ENCODE results near the gene POLR2A.

- TF ChIP-seq POLR2A (IDR thresholded peaks at IDR 0.05; ENCODE audit: extremely low read depth, insufficient read length) (no peak), CTCF (IDR thresholded peaks at IDR 0.05; ENCODE audit: low read depth, low read length) (no peak), MYC (IDR thresholded peaks at IDR 0.05; ENCODE audit: low read depth, low read length) (no peak), MAX (IDR thresholded peaks at IDR 0.05; ENCODE audit: low read depth, low read length) (no peak)
These were observed 27.9 kb downstream of the POLR2A start for GRCh38 chr17:7512105-7512504.
